Erythroblast (primary cell): ENCODE results near the gene VAV3.
"Not testable (repeated sequence)": the region's sequence is repeated elsewhere in the genome, so short reads cannot be mapped to it uniquely, and the experiment has no call there.

Experiments
- DNase-seq, 2 experiments: peaks; one replicate each; lab custom pipeline; 2025; lab: John Stamatoyannopoulos, UW
- GATA1 ChIP-seq: IDR thresholded peaks from 2 replicates; pipeline ENCODE4 v1.6.1; 2011; ENCODE audit warnings: low read depth, mild to moderate bottlenecking, control low read depth, low read length, moderate library complexity
- POLR2A ChIP-seq: IDR thresholded peaks from 2 replicates; pipeline ENCODE4 v1.6.1; 2011; ENCODE audit warnings: mild to moderate bottlenecking, low read length

VAV3 gene

GRCh38 chr1:107875689-107876088 is 89.3 kb downstream of the VAV3 start:
- DNase-seq, result no peak
- TF ChIP-seq GATA1, result no peak
- no peak for TF ChIP-seq POLR2A

GRCh38 chr1:107874221-107874620 is 90.8 kb downstream of the VAV3 start:
- DNase-seq, result no peak

GRCh38 chr1:107871687-107872395 is 93.1 kb downstream of the VAV3 start:
- no peak for DNase-seq
- TF ChIP-seq GATA1, result no peak
- no peak for TF ChIP-seq POLR2A

More at GRCh38 chr1:107874221-107874620, 90.8 kb downstream of the VAV3 start:
- no peak for TF ChIP-seq GATA1
- TF ChIP-seq POLR2A, result no peak

GRCh38 chr1:107871259-107871658 is 93.7 kb downstream of the VAV3 start:
- TF ChIP-seq GATA1, result no peak
- no peak for TF ChIP-seq POLR2A
- no peak for DNase-seq

GRCh38 chr1:107870696-107871095 is 94.3 kb downstream of the VAV3 start:
- DNase-seq, result no peak
- TF ChIP-seq POLR2A, result no peak
- TF ChIP-seq GATA1, result no peak

- no peak for DNase-seq
- TF ChIP-seq GATA1 (no peak), POLR2A (no peak)
Observed at GRCh38 chr1:107867897-107868296, 97.1 kb downstream of the VAV3 start.

- DNase-seq, result no peak
- TF ChIP-seq GATA1, result no peak
- no peak for TF ChIP-seq POLR2A
Observed at GRCh38 chr1:107867422-107867821, 97.6 kb downstream of the VAV3 start.

GRCh38 chr1:107866870-107867269 is 98.1 kb downstream of the VAV3 start:
- no peak for DNase-seq
- TF ChIP-seq GATA1 (no peak), POLR2A (no peak)

GRCh38 chr1:107865627-107866026 is 99.4 kb downstream of the VAV3 start:
- DNase-seq, result no peak
- no peak for TF ChIP-seq GATA1

- DNase-seq, result no peak
- TF ChIP-seq POLR2A (no peak), GATA1 (no peak)
Observed at GRCh38 chr1:107863342-107863741, 101.6 kb downstream of the VAV3 start.

GRCh38 chr1:107862064-107862463 is 102.9 kb downstream of the VAV3 start:
- no peak for DNase-seq
- no peak for TF ChIP-seq POLR2A
- TF ChIP-seq GATA1, result no peak

- no peak for DNase-seq
- no peak for TF ChIP-seq POLR2A
- no peak for TF ChIP-seq GATA1
Observed at GRCh38 chr1:107858323-107858722, 106.7 kb downstream of the VAV3 start.

GRCh38 chr1:107851418-107851817 is 113.6 kb downstream of the VAV3 start:
- DNase-seq, result no peak
- TF ChIP-seq POLR2A, result no peak
- TF ChIP-seq GATA1, result no peak

- not testable (repeated sequence) for DNase-seq
Observed at GRCh38 chr1:107844541-107845194, 120.3 kb downstream of the VAV3 start.

GRCh38 chr1:107843989-107844388 is 121.0 kb downstream of the VAV3 start:
- no peak for DNase-seq
- TF ChIP-seq POLR2A, result no peak
- no peak for TF ChIP-seq GATA1
